ENCODE measurements around the gene ARHGAP32. TPM values are rescaled to one million over a fixed set of nuclear protein-coding genes. Genes with fewer than 3 reads are reported as not detected.
A peak's percentile ranks its signal among the peaks of the same experiment; 100 is the strongest.

The ARHGAP32 gene
- total RNA-seq, 1 experiment from 2014 or later = 22.0 TPM

DNA sequence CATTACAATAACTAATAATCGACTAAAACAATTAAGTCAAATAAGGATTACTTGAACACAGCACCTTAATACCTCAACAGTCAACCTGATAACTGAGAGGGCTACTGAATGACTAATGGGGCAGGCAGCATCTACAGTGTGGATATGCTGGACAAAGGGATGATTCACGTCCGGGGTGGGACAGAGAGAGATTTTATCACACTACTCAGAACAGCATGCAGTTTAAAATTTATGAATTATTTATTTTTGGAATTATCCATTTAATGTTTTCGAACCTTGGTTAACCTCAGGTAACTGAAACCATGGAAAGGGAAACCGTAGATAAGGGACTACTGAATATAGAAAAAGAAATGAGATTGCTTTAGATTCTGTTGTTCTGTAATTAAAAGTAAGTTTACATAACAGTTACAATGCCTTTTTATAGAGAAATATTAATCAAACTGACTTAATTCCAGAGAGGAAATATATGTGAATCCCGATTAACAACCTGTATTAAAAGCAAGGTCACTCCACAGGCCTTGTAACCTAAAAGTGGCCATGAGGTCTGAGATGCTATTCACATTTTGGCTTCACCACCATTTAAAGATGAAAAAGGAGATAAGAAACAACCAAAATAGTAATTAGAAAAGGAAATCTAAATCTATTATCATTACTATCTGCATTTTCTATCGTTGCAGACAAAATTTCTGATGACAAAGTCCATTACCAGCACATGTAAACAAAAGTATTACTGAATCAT, 130.5 kb downstream of the ARHGAP32 start:
- no peak overlapping the region for H3K23ac ChIP-seq (ENCODE audit: insufficient read length, low read depth, low read length)
- H3K4me3 Mint-ChIP-seq = no peak overlapping the region
- H3K4me2 ChIP-seq (ENCODE audit: insufficient read depth, insufficient read length, low read length) = no peak overlapping the region
- DNase-seq = no peak
- H4K5ac ChIP-seq (ENCODE audit: insufficient read length, low read depth, low read length) = no peak overlapping the region
- no peaks in the 10 kb centered on the region for H3K4me1 ChIP-seq (ENCODE audit: insufficient read depth, low read length)
- no peaks in the 10 kb centered on the region for H3K23me2 ChIP-seq (ENCODE audit: insufficient read length, low read depth, low read length, poor library complexity, severe bottlenecking)
- H3K4ac ChIP-seq (ENCODE audit: low read depth, low read length) = no peak overlapping the region
- no peaks in the 10 kb centered on the region for H4K20me1 ChIP-seq (ENCODE audit: control insufficient read depth, insufficient read depth, insufficient read length)
- peaks cover 0 to 6% (median 0%) of the 10 kb centered on the region in 3 experiments; a peak in 2 of 7 replicates for H3K36me3 Mint-ChIP-seq (ENCODE audit: insufficient read depth in 1 of 3, low read depth in 3 of 3)
- no peak overlapping the region for H4K91ac ChIP-seq (ENCODE audit: insufficient read length, low read depth, low read length)
- H2AK5ac ChIP-seq (ENCODE audit: insufficient read length, low read length) = no peak overlapping the region
- H3K9ac ChIP-seq (ENCODE audit: extremely low read depth, insufficient read length, low read length) = no peak overlapping the region
- H3K79me1 ChIP-seq (ENCODE audit: insufficient read depth, low read depth, low read length, poor library complexity, severe bottlenecking) = no peaks in the 10 kb centered on the region
- no peak overlapping the region for H3K14ac ChIP-seq (ENCODE audit: insufficient read depth, low read length)
- H2BK120ac ChIP-seq (ENCODE audit: low read depth, low read length, poor library complexity, severe bottlenecking) = no peak overlapping the region
- H3K9me3 Mint-ChIP-seq = no peaks in the 10 kb centered on the region
- no peak overlapping the region for H3K27ac ChIP-seq (ENCODE audit: insufficient read length, low read depth, low read length)
- H3K18ac ChIP-seq (ENCODE audit: insufficient read length, low read depth, low read length) = no peak overlapping the region
- no peak overlapping the region for H4K8ac ChIP-seq (replicated peaks; ENCODE audit: insufficient read length, low read depth, low read length)
- no peak overlapping the region for H2AFZ ChIP-seq (ENCODE audit: low read length)
- H3K9me3 ChIP-seq (ENCODE audit: control insufficient read depth, low read depth, low read length) = no peaks in the 10 kb centered on the region
- H3K56ac ChIP-seq (ENCODE audit: insufficient read length, low read depth, low read length) = no peak overlapping the region
- H2BK15ac ChIP-seq (ENCODE audit: low read depth, low read length) = no peak overlapping the region
- no peaks in the 10 kb centered on the region for H3K4me1 Mint-ChIP-seq
- H3T11ph ChIP-seq (ENCODE audit: low read length) = no peak overlapping the region
- WGBS (ENCODE audit: extremely low coverage, insufficient read length, low lambda C conversion rate) = no CpG with 5 or more reads among the region's 7 CpGs
- no peak overlapping the region for H2BK12ac ChIP-seq (ENCODE audit: insufficient read length, low read depth, low read length)
- no peaks in the 10 kb centered on the region for H3K27me3 Mint-ChIP-seq (ENCODE audit: low read depth)
- no peaks in the 10 kb centered on the region for H3K79me2 ChIP-seq (ENCODE audit: insufficient read depth, low read length)
- TF ChIP-seq CTCF (conservative IDR thresholded peaks at IDR 0.05) = no peak
- peak overlapping the region in 1 of 3 experiments; percentile 40; a peak in 2 of 7 replicates for H3K27ac Mint-ChIP-seq
- no peak overlapping the region for H2BK5ac ChIP-seq (ENCODE audit: insufficient read length, low read length)
- H3K27me3 ChIP-seq (ENCODE audit: insufficient read depth, low read length) = no peaks in the 10 kb centered on the region
- H2BK20ac ChIP-seq (ENCODE audit: low read depth, low read length, poor library complexity, severe bottlenecking) = no peak overlapping the region
